ENCODE data around the gene DCC.
A peak's percentile ranks its signal among the peaks of the same experiment; 100 is the strongest.
"Not testable (repeated sequence)": the region's sequence is repeated elsewhere in the genome, so short reads cannot be mapped to it uniquely, and the experiment has no call there.

Gene DCC

GRCh38 chr18:53458944-53459580 is 1119.1 kb downstream of the DCC start:
- peak overlapping the region in 1 of 3 experiments; percentile 31 for H3K27ac Mint-ChIP-seq
- H3K4me1 Mint-ChIP-seq, result no peaks in the 10 kb centered on the region
- no peaks in the 10 kb centered on the region for H3K36me3 Mint-ChIP-seq (ENCODE audit: low read depth)
- TF ChIP-seq CTCF (IDR thresholded peaks at IDR 0.05; ENCODE audit: unreplicated experiment in 3 of 3), result no peak
- H3K4me3 Mint-ChIP-seq, result no peak overlapping the region
- no peaks in the 10 kb centered on the region for H3K27me3 Mint-ChIP-seq (ENCODE audit: low read depth)
- peaks cover 6% of the 10 kb centered on the region for H3K9me3 Mint-ChIP-seq

DNA sequence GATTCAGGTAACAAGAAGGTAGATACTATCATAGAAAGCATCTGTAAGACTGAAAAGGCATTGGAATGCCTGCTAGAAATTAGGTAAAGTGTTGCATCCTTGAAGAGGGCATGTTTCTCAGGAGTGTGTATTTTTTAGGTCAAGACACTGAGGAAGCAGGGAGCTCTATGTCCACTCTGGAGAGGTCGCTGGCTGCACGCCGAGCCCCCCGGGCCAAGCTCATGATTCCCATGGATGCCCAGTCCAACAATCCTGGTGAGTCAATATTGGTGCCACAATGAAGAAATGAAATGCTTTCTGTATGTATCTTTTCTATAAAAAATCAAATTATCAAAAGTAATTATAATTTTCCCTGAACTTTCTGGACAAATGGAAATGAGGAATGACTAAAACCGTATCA is 1127.8 kb downstream of the DCC start:
- H3K4me1 Mint-ChIP-seq, result no peaks in the 10 kb centered on the region
- peaks cover 5% of the 10 kb centered on the region for H3K9me3 Mint-ChIP-seq
- no peaks in the 10 kb centered on the region for H3K27me3 Mint-ChIP-seq (ENCODE audit: low read depth)
- H3K4me3 Mint-ChIP-seq, result no peak overlapping the region
- TF ChIP-seq CTCF (IDR thresholded peaks at IDR 0.05; ENCODE audit: unreplicated experiment in 3 of 3), result no peak
- H3K27ac Mint-ChIP-seq, result no peak overlapping the region
- no peaks in the 10 kb centered on the region for H3K36me3 Mint-ChIP-seq (ENCODE audit: low read depth)

DNA sequence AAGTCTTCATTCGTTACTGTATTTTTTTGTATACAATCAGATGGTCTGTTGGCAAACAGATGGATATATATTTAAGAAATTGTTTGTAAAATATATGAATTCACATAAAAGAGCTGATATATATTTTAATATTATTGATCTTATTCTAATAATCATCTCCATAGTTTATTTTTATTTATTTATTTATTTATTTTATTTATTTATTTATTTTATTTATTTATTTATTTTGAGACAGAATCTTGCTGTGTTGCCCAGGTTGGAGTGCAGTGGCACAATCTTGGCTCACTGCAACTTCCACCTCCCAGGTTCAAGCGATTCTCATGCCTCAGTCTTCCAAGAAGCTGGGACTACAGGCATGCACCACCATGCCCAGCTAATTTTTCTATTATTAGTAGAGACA is 1128.2 kb downstream of the DCC start:
- not testable (repeated sequence) for H3K4me1 Mint-ChIP-seq

DNA sequence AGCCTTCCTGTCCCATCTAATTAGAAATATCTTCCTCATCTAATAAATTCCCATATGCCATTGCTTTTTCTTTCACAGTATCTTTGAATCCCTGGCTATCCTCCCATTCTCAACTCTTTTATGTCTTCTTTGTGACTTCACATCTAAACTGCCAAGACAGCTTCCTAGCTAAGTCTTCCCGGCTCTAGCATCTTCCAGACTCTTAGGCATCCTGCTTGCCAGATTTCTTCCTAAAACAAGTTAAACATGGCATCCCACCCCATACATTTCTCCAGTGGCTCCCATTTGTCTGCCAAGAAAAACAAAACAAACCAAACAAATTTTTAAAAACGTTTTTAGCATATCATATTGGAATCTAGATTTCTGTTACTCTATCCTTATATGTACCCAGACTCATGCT is 1132.5 kb downstream of the DCC start:
- no peak overlapping the region for H3K4me3 Mint-ChIP-seq
- TF ChIP-seq CTCF (IDR thresholded peaks at IDR 0.05; ENCODE audit: unreplicated experiment in 3 of 3), result no peak
- H3K4me1 Mint-ChIP-seq, result no peaks in the 10 kb centered on the region
- H3K27me3 Mint-ChIP-seq (ENCODE audit: low read depth), result no peaks in the 10 kb centered on the region
- peaks cover 13% of the 10 kb centered on the region for H3K9me3 Mint-ChIP-seq
- no peak overlapping the region for H3K27ac Mint-ChIP-seq
- H3K36me3 Mint-ChIP-seq (ENCODE audit: low read depth), result peaks cover 6% of the 10 kb centered on the region

More for the DNA sequence above, 1128.2 kb downstream of the DCC start:
- not testable (repeated sequence) for H3K9me3 Mint-ChIP-seq; H3K36me3 Mint-ChIP-seq (ENCODE audit: low read depth); H3K27me3 Mint-ChIP-seq (ENCODE audit: low read depth); H3K4me3 Mint-ChIP-seq; H3K27ac Mint-ChIP-seq

- H3K36me3 Mint-ChIP-seq (ENCODE audit: low read depth), result peaks cover 6% of the 10 kb centered on the region
- H3K9me3 Mint-ChIP-seq, result peaks cover 11% of the 10 kb centered on the region
- H3K27me3 Mint-ChIP-seq (ENCODE audit: low read depth), result no peaks in the 10 kb centered on the region
- no peak for TF ChIP-seq CTCF (IDR thresholded peaks at IDR 0.05; ENCODE audit: unreplicated experiment in 3 of 3)
- H3K4me1 Mint-ChIP-seq, result no peaks in the 10 kb centered on the region
- no peak overlapping the region for H3K4me3 Mint-ChIP-seq
- H3K27ac Mint-ChIP-seq, result no peak overlapping the region
These were observed 1138.2 kb downstream of the DCC start for GRCh38 chr18:53478155-53478554.

DNA sequence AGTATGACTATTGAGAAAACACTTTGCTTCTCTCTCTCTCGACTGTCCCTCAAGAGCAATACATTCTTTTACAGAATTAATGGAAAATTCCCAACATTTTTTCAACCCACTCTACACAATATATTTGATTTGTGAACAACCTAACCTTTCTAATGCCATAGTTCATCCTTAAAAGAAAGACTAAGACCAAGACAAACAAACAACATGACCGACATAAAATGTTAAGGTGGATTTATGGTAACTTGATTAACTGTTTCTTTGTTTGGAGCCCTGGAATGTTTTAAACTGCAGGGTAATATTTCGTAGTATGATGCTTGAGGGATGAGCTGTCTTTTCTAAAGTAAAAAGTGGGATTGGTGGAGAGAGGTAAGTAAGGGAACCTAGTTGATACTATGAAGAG is 1146.3 kb downstream of the DCC start:
- Mint-ChIP-seq H3K36me3 (ENCODE audit: low read depth) (no peaks in the 10 kb centered on the region), H3K27me3 (ENCODE audit: low read depth) (no peaks in the 10 kb centered on the region), H3K9me3 (peaks cover 3% of the 10 kb centered on the region), H3K27ac (peak overlapping the region in 1 of 3 experiments; percentile 8), H3K4me1 (peaks cover 13% of the 10 kb centered on the region), H3K4me3 (no peak overlapping the region)
- TF ChIP-seq CTCF (IDR thresholded peaks at IDR 0.05; ENCODE audit: unreplicated experiment in 3 of 3), result no peak

Measured in nephron (organoid).